Measurements from ENCODE around the gene SHISAL2A.
A peak's percentile ranks its signal among the peaks of the same experiment; 100 is the strongest.
"Not testable (repeated sequence)": the region's sequence is repeated elsewhere in the genome, so short reads cannot be mapped to it uniquely, and the experiment has no call there.

The SHISAL2A gene

GRCh38 chr1:52677076-52677806 is 44.3 kb downstream of the SHISAL2A start:
- TF ChIP-seq Cebpa-rat (IDR thresholded peaks at IDR 0.05), result no peak
- H4K20me1 ChIP-seq, result no peaks in the 10 kb centered on the region
- peak overlapping the region; percentile 38; the same call in 1 of the 2 replicates for H3K9ac ChIP-seq

GRCh38 chr1:52679048-52679447 is 46.1 kb downstream of the SHISAL2A start:
- Histone ChIP-seq H3K9ac (peak overlapping the region; percentile 13; the same call in 1 of the 2 replicates), H4K20me1 (no peaks in the 10 kb centered on the region), H3K36me3 (peaks cover 18% of the 10 kb centered on the region), H3K4me2 (peak overlapping the region; percentile 68), H3K4me3 (no peak overlapping the region), H3K27me3 (no peaks in the 10 kb centered on the region), H3K9me3 (0 out of 2 replicates have a peak, but pooled peaks cover 4% of the 10 kb centered on the region), H3K27ac (peak overlapping the region; percentile 50), H3K4me1 (peaks cover 71% of the 10 kb centered on the region)
- no peak for TF ChIP-seq Cebpa-rat (IDR thresholded peaks at IDR 0.05)

More at GRCh38 chr1:52677076-52677806, 44.3 kb downstream of the SHISAL2A start:
- Histone ChIP-seq H3K36me3 (0 out of 2 replicates have a peak, but pooled peaks cover 6% of the 10 kb centered on the region), H3K27me3 (no peaks in the 10 kb centered on the region), H3K4me3 (no peak overlapping the region), H3K4me2 (peak overlapping the region; percentile 87; the same call in 1 of the 2 replicates), H3K4me1 (peaks cover 88% of the 10 kb centered on the region), H3K9me3 (no peaks in the 10 kb centered on the region), H3K27ac (peak overlapping the region; percentile 87)

- H3K4me2 ChIP-seq, result peak overlapping the region; percentile 68
- H3K36me3 ChIP-seq, result peaks cover 23% of the 10 kb centered on the region
- H4K20me1 ChIP-seq, result no peaks in the 10 kb centered on the region
- peak overlapping the region; percentile 13; the same call in 1 of the 2 replicates for H3K9ac ChIP-seq
- H3K27me3 ChIP-seq, result no peaks in the 10 kb centered on the region
- H3K4me1 ChIP-seq, result peaks cover 66% of the 10 kb centered on the region
- H3K4me3 ChIP-seq, result no peak overlapping the region
- H3K9me3 ChIP-seq, result 0 out of 2 replicates have a peak, but pooled peaks cover 4% of the 10 kb centered on the region
- peak overlapping the region; percentile 50 for H3K27ac ChIP-seq
- no peak for TF ChIP-seq Cebpa-rat (IDR thresholded peaks at IDR 0.05)
Observed at GRCh38 chr1:52679498-52679897, 46.5 kb downstream of the SHISAL2A start.

- Histone ChIP-seq H3K9ac (no peak overlapping the region), H3K27ac (peak overlapping the region; percentile 14; the same call in 1 of the 2 replicates), H4K20me1 (no peaks in the 10 kb centered on the region), H3K9me3 (0 out of 2 replicates have a peak, but pooled peaks cover 4% of the 10 kb centered on the region), H3K36me3 (peaks cover 31% of the 10 kb centered on the region), H3K4me2 (no peak overlapping the region), H3K4me3 (no peak overlapping the region), H3K27me3 (no peaks in the 10 kb centered on the region), H3K4me1 (peaks cover 63% of the 10 kb centered on the region)
- no peak for TF ChIP-seq Cebpa-rat (IDR thresholded peaks at IDR 0.05)
Observed at GRCh38 chr1:52680353-52680752, 47.4 kb downstream of the SHISAL2A start.

- H4K20me1 ChIP-seq, result no peaks in the 10 kb centered on the region
- H3K27ac ChIP-seq, result no peak overlapping the region
- H3K4me1 ChIP-seq, result peaks cover 63% of the 10 kb centered on the region
Observed at GRCh38 chr1:52681136-52681535, 48.2 kb downstream of the SHISAL2A start.

GRCh38 chr1:52683367-52683940 is 50.5 kb downstream of the SHISAL2A start:
- H3K36me3 ChIP-seq, result peaks cover 52% of the 10 kb centered on the region
- H4K20me1 ChIP-seq, result no peaks in the 10 kb centered on the region
- H3K9me3 ChIP-seq, result 0 out of 2 replicates have a peak, but pooled peaks cover 4% of the 10 kb centered on the region
- no peaks in the 10 kb centered on the region for H3K27me3 ChIP-seq
- H3K4me2 ChIP-seq, result no peak overlapping the region
- H3K4me3 ChIP-seq, result no peak overlapping the region
- TF ChIP-seq Cebpa-rat (IDR thresholded peaks at IDR 0.05), result no peak
- H3K4me1 ChIP-seq, result peaks cover 45% of the 10 kb centered on the region
- no peak overlapping the region for H3K27ac ChIP-seq
- H3K9ac ChIP-seq, result no peak overlapping the region

More at GRCh38 chr1:52681136-52681535, 48.2 kb downstream of the SHISAL2A start:
- Histone ChIP-seq H3K36me3 (peaks cover 37% of the 10 kb centered on the region), H3K27me3 (no peaks in the 10 kb centered on the region), H3K9me3 (0 out of 2 replicates have a peak, but pooled peaks cover 4% of the 10 kb centered on the region), H3K4me2 (no peak overlapping the region), H3K9ac (no peak overlapping the region), H3K4me3 (no peak overlapping the region)
- TF ChIP-seq Cebpa-rat (IDR thresholded peaks at IDR 0.05), result no peak

- H3K9me3 ChIP-seq, result 0 out of 2 replicates have a peak, but pooled peaks cover 4% of the 10 kb centered on the region
- H3K4me2 ChIP-seq, result no peak overlapping the region
- no peaks in the 10 kb centered on the region for H3K27me3 ChIP-seq
- H3K27ac ChIP-seq, result no peak overlapping the region
- TF ChIP-seq Cebpa-rat (IDR thresholded peaks at IDR 0.05), result no peak
- H3K36me3 ChIP-seq, result peaks cover 63% of the 10 kb centered on the region
- peaks cover 34% of the 10 kb centered on the region for H3K4me1 ChIP-seq
- no peak overlapping the region for H3K9ac ChIP-seq
- no peaks in the 10 kb centered on the region for H4K20me1 ChIP-seq
- H3K4me3 ChIP-seq, result no peak overlapping the region
Observed at GRCh38 chr1:52684545-52684944, 51.6 kb downstream of the SHISAL2A start.

- Histone ChIP-seq H3K9ac (peak overlapping the region; percentile 6; the same call in 1 of the 2 replicates), H3K36me3 (peaks cover 80% of the 10 kb centered on the region), H3K4me1 (peaks cover 18% of the 10 kb centered on the region), H3K27ac (peak overlapping the region; percentile 38; the same call in 1 of the 2 replicates), H3K4me2 (peak overlapping the region; percentile 58)
- not testable (repeated sequence) for H3K4me3 ChIP-seq, H3K27me3 ChIP-seq, H4K20me1 ChIP-seq, H3K9me3 ChIP-seq
- TF ChIP-seq Cebpa-rat (IDR thresholded peaks at IDR 0.05), result peak; percentile 35; the same call in 1 of the 2 replicates
Observed at GRCh38 chr1:52686261-52686751, 53.3 kb downstream of the SHISAL2A start.

- Histone ChIP-seq H3K4me1 (peaks cover 18% of the 10 kb centered on the region), H3K4me3 (no peak overlapping the region), H3K36me3 (peaks cover 85% of the 10 kb centered on the region), H3K27ac (0 out of 2 replicates have a peak overlapping the region, but pooled peaks have one; percentile 18), H3K9ac (peak overlapping the region; percentile 6; the same call in 1 of the 2 replicates), H3K9me3 (0 out of 2 replicates have a peak, but pooled peaks cover 4% of the 10 kb centered on the region), H3K4me2 (no peak overlapping the region), H4K20me1 (peaks cover 9% of the 10 kb centered on the region; the same call in 1 of the 2 replicates), H3K27me3 (no peaks in the 10 kb centered on the region)
- TF ChIP-seq Cebpa-rat (IDR thresholded peaks at IDR 0.05), result no peak
Observed at GRCh38 chr1:52686830-52687229, 53.9 kb downstream of the SHISAL2A start.
